GM19025 (cell line): Measurements from ENCODE around the gene MINDY4.

Source experiments
- ATAC-seq: cut with Tn5 transposase; IDR thresholded peaks from one replicate; pipeline ENCODE4 v1.9.1; 2021; ENCODE audit warnings: mild to moderate bottlenecking, low read depth, moderate library complexity; ENCODE audit not compliant: unreplicated experiment

MINDY4 gene

GRCh38 chr7:30923009-30923773 lies 152.0 kb downstream of the MINDY4 start:
- no peak for ATAC-seq

DNA sequence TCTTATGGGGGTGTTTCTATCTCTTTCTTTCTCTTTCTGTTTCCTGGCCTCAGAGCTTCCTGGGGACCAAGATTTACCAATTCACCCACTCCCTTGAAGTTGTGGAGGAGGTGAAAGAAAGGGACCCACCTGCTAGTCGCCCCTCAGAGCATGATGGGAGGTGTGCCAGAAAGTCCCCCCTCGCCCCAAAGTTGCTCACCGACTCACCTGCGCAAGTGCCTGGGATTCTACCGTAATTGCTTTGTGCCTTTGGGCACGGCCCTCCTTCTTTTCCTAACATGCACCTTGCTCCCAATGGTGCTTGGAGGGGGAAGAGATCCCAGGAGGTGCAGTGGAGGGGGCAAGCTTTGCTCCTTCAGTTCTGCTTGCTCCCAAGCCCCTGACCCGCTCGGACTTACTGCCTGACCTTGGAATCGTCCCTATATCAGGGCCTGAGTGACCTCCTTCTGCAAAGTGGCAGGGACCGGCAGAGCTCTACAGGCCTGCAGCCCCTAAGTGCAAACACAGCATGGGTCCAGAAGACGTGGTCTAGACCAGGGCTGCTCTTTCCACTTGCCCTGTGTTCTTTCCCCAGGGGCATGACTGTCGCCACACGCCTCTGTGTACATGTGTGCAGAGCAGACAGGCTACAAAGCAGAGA lies 152.7 kb downstream of the MINDY4 start:
- no peak for ATAC-seq

GRCh38 chr7:30924624-30925023 lies 153.4 kb downstream of the MINDY4 start:
- ATAC-seq, result no peak

- no peak for ATAC-seq
Measured at GRCh38 chr7:30925117-30925516, 153.9 kb downstream of the MINDY4 start.

GRCh38 chr7:30925913-30926312 lies 154.7 kb downstream of the MINDY4 start:
- no peak for ATAC-seq

GRCh38 chr7:30926313-30926712 lies 155.1 kb downstream of the MINDY4 start:
- no peak for ATAC-seq

DNA sequence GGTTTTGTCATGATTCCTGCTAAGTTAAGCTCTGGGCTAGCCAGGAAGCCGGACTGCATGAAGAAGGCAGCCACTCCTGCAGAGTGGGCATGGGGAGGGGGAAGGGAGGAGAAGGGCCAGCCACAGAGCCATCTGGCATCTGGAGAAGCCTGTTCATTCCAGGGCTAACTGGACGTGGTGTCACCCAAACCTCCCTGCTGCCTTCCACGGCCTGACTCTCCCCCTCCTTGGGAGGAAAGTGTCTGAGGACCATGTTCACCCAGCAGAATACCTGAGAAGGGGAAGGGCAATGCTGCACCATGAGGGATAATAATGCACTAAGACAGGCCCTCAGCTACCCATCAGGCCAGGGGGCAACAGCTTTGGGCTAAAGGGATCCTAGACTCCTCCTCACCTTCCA lies 155.8 kb downstream of the MINDY4 start:
- ATAC-seq, result no peak

- ATAC-seq, result no peak
Measured at GRCh38 chr7:30927559-30927958, 156.3 kb downstream of the MINDY4 start.

- ATAC-seq, result no peak
Measured at GRCh38 chr7:30928254-30928872, 157.1 kb downstream of the MINDY4 start.

DNA sequence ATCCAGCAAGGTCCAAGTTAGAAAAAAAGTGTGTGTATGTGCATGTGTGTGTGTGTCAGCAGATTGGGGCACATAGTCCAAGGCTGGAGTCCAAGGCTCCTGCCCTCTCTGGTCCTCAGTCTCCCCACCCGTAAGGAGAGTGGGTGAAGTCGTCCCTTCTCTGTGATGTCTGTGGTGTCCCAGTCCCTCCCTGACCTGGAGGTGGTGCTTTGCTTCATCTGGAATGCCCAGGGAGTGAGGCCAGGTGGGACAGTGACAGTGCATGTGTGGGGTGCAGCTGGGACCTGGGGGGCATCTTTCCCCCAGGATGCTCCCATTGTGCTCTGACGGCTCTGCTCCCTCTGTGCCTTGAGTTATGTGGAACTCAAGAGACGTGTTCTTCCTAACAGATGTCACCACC lies 158.5 kb downstream of the MINDY4 start:
- no peak for ATAC-seq

DNA sequence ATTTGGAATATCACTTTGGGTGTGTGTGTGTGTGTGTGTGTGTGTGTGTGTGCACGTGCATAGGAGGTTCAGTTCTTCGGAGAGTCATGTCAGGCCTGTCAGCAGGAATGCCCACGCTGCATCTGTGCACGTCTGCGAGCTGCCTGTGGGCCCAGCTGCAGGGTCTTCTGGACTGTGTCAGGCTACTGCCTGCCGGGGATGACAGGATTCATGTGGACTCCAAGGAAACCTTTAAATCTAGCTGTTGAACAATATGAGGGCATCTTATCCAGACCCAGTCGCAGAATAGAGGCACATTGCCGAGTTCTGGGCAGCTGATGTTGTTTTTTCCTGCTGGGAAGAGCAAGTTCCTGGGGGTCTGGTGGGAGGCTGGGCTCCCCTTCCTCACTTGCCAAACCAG lies 159.4 kb downstream of the MINDY4 start:
- ATAC-seq, result no peak

DNA sequence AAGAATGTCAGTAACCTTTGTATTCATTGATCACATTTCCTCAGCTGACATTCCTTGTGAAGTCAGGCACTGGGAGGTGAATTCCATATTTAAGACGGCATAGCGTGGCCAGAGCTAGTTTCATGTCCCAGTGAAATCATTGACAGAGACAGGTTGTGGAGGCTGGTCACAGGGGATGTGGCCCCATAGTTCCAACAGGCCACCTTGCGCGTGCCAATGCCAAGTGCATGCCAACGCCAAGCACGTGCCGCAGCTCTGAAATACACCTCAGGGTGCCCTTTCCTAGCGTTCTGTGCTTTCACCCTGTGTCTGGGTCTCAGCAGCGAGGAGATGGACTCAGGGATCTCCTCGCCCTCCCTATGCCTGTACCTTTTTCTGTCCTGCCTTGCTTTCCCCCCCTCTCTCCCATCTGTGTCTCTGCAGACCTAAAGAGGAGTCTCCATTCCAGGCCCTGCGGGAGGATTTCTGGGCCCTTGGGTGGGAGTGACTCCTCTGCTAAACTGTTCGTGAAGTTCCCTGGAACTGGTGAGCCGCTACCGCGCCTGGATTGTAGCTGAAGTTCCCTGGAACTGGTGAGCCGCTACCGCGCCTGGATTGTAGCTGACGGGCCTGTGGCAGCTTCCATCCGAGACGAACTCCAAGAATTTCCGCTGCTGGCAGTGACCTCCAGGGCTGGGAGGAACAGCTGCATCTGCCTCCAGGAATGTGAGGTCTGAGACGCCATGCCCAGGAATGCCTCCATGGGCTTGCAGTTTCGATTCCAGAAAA lies 160.1 kb downstream of the MINDY4 start:
- no peak for ATAC-seq

GRCh38 chr7:30931929-30932540 lies 160.8 kb downstream of the MINDY4 start:
- no peak for ATAC-seq

GRCh38 chr7:30932562-30932961 lies 161.3 kb downstream of the MINDY4 start:
- no peak for ATAC-seq

DNA sequence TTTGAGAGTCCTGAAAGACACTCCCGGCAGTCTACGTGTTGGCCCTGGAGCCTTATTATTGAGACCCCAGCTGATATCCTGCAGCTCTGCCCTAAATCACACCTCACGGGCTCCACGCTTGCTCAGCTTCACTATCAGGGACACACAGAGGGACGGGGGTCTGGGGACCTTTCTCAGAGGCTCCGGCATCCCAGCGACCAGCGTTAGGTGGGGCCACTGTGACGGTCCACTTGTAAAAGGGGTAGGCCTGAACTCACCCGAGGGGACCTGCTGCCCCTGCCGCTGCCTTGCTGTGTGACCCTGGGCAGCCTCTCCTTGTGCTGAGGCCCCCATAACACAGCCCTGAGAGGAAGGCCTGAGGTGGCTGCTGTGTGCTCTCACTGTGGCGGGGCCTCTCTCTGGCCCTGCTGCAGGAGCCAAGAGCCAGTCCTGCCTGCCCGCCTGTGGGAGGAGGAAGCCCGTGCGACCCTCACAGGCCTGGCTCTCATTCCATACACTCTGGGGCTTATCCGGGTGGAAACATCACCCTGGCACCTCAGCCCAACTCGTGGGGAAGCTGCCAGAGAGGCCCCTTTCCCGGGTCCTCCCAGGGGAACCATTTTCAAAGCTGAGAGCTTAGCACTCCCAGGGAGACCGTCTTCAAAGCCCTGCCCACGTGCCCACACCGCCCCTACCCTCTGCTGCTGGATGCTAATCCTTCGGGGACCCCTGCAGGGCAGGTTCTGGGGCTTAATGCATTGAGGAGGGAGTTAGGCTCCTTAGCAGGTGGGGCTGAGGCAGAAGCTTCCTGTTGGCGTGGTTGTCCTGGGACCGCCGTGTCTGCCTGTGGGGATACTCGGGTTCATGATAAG lies 162.1 kb downstream of the MINDY4 start:
- ATAC-seq, result no peak

DNA sequence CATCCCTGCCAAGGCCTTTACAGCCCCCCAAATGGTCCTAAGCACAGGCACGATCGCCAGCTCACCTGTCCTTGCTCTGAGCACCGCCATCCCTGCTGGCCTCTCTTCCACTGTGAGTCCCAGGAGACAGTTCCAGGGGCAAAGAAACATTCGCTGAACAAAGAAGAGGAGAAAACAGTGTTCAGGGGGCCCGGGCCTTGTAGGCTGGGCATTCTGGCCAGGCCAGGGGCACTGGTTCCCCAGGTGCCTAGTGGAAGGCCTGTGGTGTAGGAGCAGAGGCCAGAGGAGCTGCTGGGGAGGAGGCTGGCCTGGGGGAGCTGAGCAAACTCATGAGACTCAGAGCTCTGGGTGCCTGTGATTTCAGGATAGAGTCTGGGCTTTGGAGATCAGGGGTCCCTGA lies 163.0 kb downstream of the MINDY4 start:
- ATAC-seq, result no peak

DNA sequence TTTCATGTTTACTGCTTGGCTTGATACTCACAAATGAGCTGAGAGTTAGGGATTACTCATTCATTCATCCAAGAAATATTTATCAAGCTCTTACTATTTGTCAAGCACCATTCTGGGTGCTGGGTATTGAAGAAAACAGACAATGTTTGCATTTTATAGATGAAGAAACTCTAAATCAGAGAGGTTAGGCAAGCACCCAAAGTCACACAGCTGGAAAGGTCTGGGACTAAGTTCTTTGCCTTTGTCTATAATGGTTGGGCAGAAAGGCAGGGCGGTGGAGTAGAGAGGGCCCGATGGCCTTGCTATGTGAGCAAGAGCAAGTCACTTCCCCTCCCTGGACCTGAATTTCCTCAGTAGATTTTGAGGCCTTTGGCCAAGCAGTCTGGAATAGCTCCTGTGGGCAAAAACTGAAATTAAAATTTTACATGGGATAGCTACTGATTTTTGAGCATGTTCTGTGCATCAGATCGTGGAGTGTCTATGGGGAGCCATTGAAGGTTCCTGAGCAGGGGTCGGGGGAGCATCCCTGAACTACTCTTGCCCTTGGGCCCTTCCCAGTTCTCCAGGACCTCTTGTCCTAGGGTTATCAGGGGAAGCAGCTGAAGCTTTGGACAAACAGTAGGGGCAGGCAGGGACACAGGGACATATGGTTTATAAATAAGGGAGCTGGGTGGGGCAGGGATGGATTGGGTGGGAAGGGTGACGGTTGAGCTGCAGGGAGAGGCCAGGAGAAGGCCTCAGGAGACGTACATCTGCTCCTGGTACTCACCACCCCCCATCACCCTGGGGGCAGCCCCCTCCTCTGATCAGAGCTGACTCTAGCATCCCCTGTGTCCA lies 163.7 kb downstream of the MINDY4 start:
- ATAC-seq, result no peak

GRCh38 chr7:30935569-30935877 lies 164.3 kb downstream of the MINDY4 start:
- ATAC-seq, result no peak

DNA sequence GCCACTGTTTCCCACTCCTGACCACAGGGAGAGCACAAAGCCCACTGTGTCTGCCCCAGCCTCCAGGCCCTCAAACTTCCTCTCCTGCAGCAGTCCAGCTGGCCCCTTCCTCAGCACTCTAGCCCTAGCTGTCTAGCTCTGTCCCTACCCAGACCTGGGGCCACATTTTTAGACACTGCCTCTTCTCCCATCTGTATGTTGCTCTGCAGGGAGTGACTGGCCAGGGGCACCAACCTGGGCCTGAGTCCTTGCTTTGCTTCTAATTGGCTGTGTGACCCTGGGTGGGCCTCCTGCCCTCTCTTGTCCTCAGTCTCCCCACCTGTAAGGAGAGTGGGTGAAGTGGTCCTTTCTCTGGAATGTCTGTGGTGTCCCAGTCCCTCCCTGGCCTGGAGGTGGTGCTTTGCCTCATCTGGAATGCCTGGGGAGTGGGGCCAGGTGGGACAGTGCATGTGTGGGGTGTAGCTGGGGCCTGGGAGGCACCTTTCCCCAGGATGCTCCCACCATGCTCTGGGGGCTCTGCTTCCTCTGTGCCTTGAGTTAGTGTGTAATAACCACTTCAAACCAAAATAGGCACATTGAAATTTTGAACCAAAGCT lies 165.5 kb downstream of the MINDY4 start:
- no peak for ATAC-seq
